HG03095 (cell line): ENCODE data around the gene PTPN5.
"Not testable (repeated sequence)": the region's sequence is repeated elsewhere in the genome, so short reads cannot be mapped to it uniquely, and the experiment has no call there.

Experiments used
- ATAC-seq: cut with Tn5 transposase; IDR thresholded peaks from one replicate; pipeline ENCODE4 v1.9.1; 2021; ENCODE audit warnings: moderate library complexity; ENCODE audit not compliant: unreplicated experiment

The PTPN5 gene

GRCh38 chr11:18692941-18693760 lies 98.4 kb downstream of the PTPN5 start:
- ATAC-seq = no peak

- not testable (repeated sequence) for ATAC-seq
Measured at GRCh38 chr11:18691467-18692140, 100.0 kb downstream of the PTPN5 start.

- ATAC-seq = no peak
Measured at GRCh38 chr11:18684267-18684666, 107.3 kb downstream of the PTPN5 start.

- no peak for ATAC-seq
Measured at GRCh38 chr11:18682466-18682865, 109.1 kb downstream of the PTPN5 start.

GRCh38 chr11:18681949-18682348 lies 109.6 kb downstream of the PTPN5 start:
- not testable (repeated sequence) for ATAC-seq
